Spleen (tissue), 11 donors: Measurements from ENCODE around the gene ERBB4. TPM values are rescaled to one million over a fixed set of nuclear protein-coding genes. Genes with fewer than 3 reads are reported as not detected.

Source experiments
- DNase-seq: peaks from one replicate; pipeline ENCODE4 v3.0.0-alpha.2; 2020
- H3K27ac ChIP-seq, 8 donors: fragments of 200-600 bp; sonication (generic) in 7 of 8; 1 replicate in 4 of 8; 2 replicates in 4 of 8; pipeline versions ENCODE4 v1.5.0 to v1.8.0; 2016 to 2021; ENCODE audit warnings: inconsistent platforms in 4 of 8, mild to moderate bottlenecking in 4 of 8, moderate library complexity in 1 of 8
- H3K27me3 ChIP-seq, 7 donors: fragments of 200-600 bp; sonication (generic) in 6 of 7; replicated peaks in 1 of 7; 1 replicate in 4 of 7; 2 replicates in 3 of 7; pipeline versions ENCODE4 v1.5.0 to v1.8.0; 2016 to 2021; ENCODE audit warnings: inconsistent platforms in 3 of 7, mild to moderate bottlenecking in 1 of 7
- H3K36me3 ChIP-seq, 6 donors: fragments of 200-600 bp; sonication (generic) in 5 of 6; 1 replicate in 4 of 6; 2 replicates in 2 of 6; pipeline versions ENCODE4 v1.5.0 to v1.8.0; 2016 to 2021; ENCODE audit warnings: inconsistent platforms in 2 of 6
- H3K4me1 ChIP-seq, 6 donors: fragments of 200-600 bp; sonication (generic) in 5 of 6; 1 replicate in 3 of 6; 2 replicates in 3 of 6; pipeline versions ENCODE4 v1.5.0 to v1.8.0; 2016 to 2021; ENCODE audit warnings: inconsistent platforms in 3 of 6
- H3K4me3 ChIP-seq, 8 donors: fragments of 200-600 bp; sonication (generic) in 7 of 8; 1 replicate in 4 of 8; 2 replicates in 4 of 8; pipeline versions ENCODE4 v1.5.0 to v1.8.0; 2016 to 2021; ENCODE audit warnings: inconsistent platforms in 4 of 8, mild to moderate bottlenecking in 4 of 8, moderate library complexity in 2 of 8
- H3K9me3 ChIP-seq, 8 donors: fragments of 200-600 bp; sonication (generic) in 7 of 8; 1 replicate in 4 of 8; 2 replicates in 4 of 8; pipeline versions ENCODE4 v1.5.0 to v1.8.0; 2016 to 2021; ENCODE audit warnings: inconsistent platforms in 4 of 8
- POLR2A ChIP-seq, 3 donors: fragments of 450-650 bp; IDR thresholded peaks; one replicate each; pipeline ENCODE4 v1.5.1; 2017; ENCODE audit warnings: antibody characterized with exemption in 3 of 3, mild to moderate bottlenecking in 1 of 3
- POLR2AphosphoS5 ChIP-seq, 3 donors: sonication (generic); formaldehyde crosslinking; IDR thresholded peaks; one replicate each; pipeline ENCODE4 v1.5.1; 2017; ENCODE audit warnings: antibody characterized with exemption in 3 of 3
- WGBS, 5 donors: extraction: QIAGEN DNeasy Blood & Tissue Kit in 3 of 5; methylation state at CpG; one replicate each; pipeline versions ENCODE4 v1.1.5 to v1.1.7; 2013 to 2018; 5-methylcytosine and 5-hydroxymethylcytosine counted together
- intact Hi-C: fragments of 100-400 bp; cut with DNase I; formaldehyde crosslinking; loops from one replicate; pipeline ENCODE4 v1.15.0; 2023; ENCODE audit warnings: low total_unique reads
- polyA plus RNA-seq, 3 donors: library from polyadenylated mRNA; stranded (reverse); fragments of 200-250 nt; gene quantifications; one replicate each; pipeline ENCODE4 v1.2.1, GENCODE V29; 2013
- total RNA-seq, 7 donors: library from RNA; depleted of rRNA in 3 of 7; stranded (reverse); fragments of >200 nt in 3 of 7; fragmentation: NEBNext Ultra II Directional in 4 of 7; extraction: Animal tissue kit (Norgen Biotek cat#: 25700) in 4 of 7; gene quantifications; one replicate each; pipeline versions ENCODE4 v1.1.0 to v1.2.1, GENCODE V29; 2016 to 2021
- TF ChIP-seq, protein P1 (sequence below), 11 experiments: fragments of 200-600 bp in 7 of 11; fragments of 450-650 bp in 4 of 11; sonication (generic) in 4 of 11; IDR thresholded peaks in 8 of 11; conservative IDR thresholded peaks in 3 of 11; 1 replicate in 7 of 11; 2 replicates in 4 of 11; pipeline versions ENCODE4 v1.4.0 to v1.8.0; 2016 to 2021; ENCODE audit warnings: antibody characterized with exemption in 11 of 11, inconsistent platforms in 4 of 11, mild to moderate bottlenecking in 1 of 11
- donor health status: healthy with polysubstance abuse.
- donor health status: DM: no; HTN: no; CAD: no; lungs with moderate emphysema.
- donor health status: DM: no; HTN: no; CAD: no.
- donor health status: Bipolar disorder and iron deficiency.
- donor health status: healthy.
- donor health status: DM: no; HTN: no; CAD: no.
- donor health status: DM: yes; HTN: yes; CAD: no.

ERBB4 gene
- total and polyA plus RNA-seq, 10 donors = under 0.01 to 1.4 (median 0.35) TPM

DNA sequence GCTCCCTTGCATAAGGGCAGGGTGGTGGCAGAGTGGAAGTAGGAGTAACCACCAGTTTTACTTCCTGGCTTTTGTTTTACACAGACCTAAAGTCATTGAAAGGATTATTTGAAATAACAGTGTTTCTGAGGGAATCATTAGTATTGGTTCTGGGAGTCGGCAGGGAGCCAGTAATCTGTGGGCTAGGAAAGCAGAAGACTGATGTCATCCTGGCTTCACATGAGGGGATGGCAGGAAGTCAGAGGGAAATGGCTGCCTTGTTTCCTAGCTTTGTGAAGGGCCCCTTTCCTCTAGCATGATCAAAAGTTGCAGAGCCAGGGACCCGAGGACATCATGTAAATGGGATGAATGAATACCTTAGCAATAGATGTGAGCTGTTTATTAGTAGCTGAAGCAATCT lies 1189.6 kb downstream of the ERBB4 start:
- no peak overlapping the region for H3K27ac ChIP-seq
- no peaks in the 10 kb centered on the region for H3K36me3 ChIP-seq
- no peaks in the 10 kb centered on the region for H3K27me3 ChIP-seq
- H3K4me1 ChIP-seq = no peaks in the 10 kb centered on the region
- no peak overlapping the region for H3K4me3 ChIP-seq
- peaks cover 0 to 17% (median 2%) of the 10 kb centered on the region in 8 donors for H3K9me3 ChIP-seq
- no peak for DNase-seq
- TF ChIP-seq POLR2AphosphoS5 (IDR thresholded peaks at IDR 0.05) (no peak), POLR2A (IDR thresholded peaks at IDR 0.05) (no peak)
- TF ChIP-seq, protein P1, sequence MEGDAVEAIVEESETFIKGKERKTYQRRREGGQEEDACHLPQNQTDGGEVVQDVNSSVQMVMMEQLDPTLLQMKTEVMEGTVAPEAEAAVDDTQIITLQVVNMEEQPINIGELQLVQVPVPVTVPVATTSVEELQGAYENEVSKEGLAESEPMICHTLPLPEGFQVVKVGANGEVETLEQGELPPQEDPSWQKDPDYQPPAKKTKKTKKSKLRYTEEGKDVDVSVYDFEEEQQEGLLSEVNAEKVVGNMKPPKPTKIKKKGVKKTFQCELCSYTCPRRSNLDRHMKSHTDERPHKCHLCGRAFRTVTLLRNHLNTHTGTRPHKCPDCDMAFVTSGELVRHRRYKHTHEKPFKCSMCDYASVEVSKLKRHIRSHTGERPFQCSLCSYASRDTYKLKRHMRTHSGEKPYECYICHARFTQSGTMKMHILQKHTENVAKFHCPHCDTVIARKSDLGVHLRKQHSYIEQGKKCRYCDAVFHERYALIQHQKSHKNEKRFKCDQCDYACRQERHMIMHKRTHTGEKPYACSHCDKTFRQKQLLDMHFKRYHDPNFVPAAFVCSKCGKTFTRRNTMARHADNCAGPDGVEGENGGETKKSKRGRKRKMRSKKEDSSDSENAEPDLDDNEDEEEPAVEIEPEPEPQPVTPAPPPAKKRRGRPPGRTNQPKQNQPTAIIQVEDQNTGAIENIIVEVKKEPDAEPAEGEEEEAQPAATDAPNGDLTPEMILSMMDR (IDR thresholded peaks at IDR 0.05 in 8 of 11, conservative IDR thresholded peaks at IDR 0.05 in 3 of 11) = no peak
- WGBS, 5 donors = 44 to 61% (median 55%) methylated on average over 2 of the region's 2 CpGs
- intact Hi-C loops = no loop called here

DNA sequence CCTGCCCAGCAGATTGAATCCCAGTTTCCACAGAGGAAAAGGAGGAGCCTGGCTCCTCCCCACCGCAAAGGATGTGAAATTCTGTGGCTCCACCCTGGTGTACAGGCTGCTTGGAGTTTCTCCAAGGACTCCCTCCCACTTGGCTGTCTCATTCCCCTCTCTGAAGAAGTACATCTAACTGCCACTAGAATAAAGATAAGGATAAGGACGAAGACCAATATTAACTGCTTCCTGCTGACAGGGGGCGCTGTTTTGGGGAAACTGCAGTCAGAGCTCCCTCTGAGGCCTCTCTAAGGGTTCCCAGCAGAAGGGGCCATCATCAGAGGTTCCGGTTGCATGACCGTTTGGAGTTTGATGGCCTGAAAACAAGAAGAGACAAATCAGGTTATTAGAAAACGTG lies 1191.3 kb downstream of the ERBB4 start:
- H3K9me3 ChIP-seq = peaks cover 0 to 17% (median 2%) of the 10 kb centered on the region in 8 donors
- intact Hi-C loops = no loop called here
- no peaks in the 10 kb centered on the region for H3K36me3 ChIP-seq
- H3K27me3 ChIP-seq = no peaks in the 10 kb centered on the region
- no peak overlapping the region for H3K27ac ChIP-seq
- TF ChIP-seq, protein P1 (IDR thresholded peaks at IDR 0.05 in 8 of 11, conservative IDR thresholded peaks at IDR 0.05 in 3 of 11) = no peak
- no peak for TF ChIP-seq POLR2AphosphoS5 (IDR thresholded peaks at IDR 0.05)
- TF ChIP-seq POLR2A (IDR thresholded peaks at IDR 0.05) = no peak
- WGBS, 5 donors = 71 to 76% (median 73%) methylated on average over 6 of the region's 6 CpGs
- no peak overlapping the region for H3K4me3 ChIP-seq
- DNase-seq = no peak
- H3K4me1 ChIP-seq = no peaks in the 10 kb centered on the region

DNA sequence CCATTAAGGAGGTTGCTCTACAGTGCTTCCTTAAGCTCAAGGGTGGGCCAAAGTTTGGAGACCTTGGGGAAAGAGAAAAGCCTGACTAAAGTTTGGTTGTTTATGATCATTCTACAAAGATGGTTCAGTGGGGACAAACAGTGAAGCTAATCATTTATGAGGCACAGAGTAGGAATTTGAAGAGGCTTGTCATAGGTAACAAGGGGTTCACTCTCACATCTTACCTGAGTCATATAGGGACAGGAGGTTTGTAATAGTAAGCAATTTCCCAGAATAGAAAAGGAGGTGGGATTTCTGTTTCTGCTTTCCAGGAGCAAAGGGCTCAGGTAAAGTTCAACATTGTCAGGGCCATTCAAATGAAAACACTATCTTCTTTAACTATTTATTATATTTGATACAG lies 1194.3 kb downstream of the ERBB4 start:
- no peak for DNase-seq
- H3K36me3 ChIP-seq = no peaks in the 10 kb centered on the region
- no peak overlapping the region for H3K4me3 ChIP-seq
- H3K9me3 ChIP-seq = peaks cover 0 to 17% (median 2%) of the 10 kb centered on the region in 8 donors
- intact Hi-C loops = no loop called here
- TF ChIP-seq, protein P1 (IDR thresholded peaks at IDR 0.05 in 8 of 11, conservative IDR thresholded peaks at IDR 0.05 in 3 of 11) = no peak
- no peak for TF ChIP-seq POLR2AphosphoS5 (IDR thresholded peaks at IDR 0.05)
- TF ChIP-seq POLR2A (IDR thresholded peaks at IDR 0.05) = no peak
- H3K27me3 ChIP-seq = no peaks in the 10 kb centered on the region
- no peak overlapping the region for H3K27ac ChIP-seq
- no peaks in the 10 kb centered on the region for H3K4me1 ChIP-seq

DNA sequence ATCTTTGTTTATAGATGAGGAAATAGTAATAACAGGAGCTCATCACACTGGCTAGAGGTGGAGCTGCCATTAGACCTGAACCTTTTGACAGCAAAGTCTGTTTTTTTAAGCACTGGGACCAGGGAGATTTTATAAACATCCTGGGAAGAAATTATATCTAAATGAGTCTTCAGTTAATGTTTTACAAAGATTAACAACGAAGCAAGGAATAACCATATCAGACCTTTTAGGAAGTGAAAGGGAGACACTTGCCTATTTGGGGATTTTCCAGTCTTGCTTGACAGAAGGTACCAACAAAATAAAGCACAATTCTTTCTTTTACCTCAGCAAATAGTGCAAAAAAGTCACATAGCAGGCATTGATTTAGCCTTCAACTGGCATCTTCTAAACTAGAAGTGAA lies 1205.2 kb downstream of the ERBB4 start:
- Histone ChIP-seq H3K4me1 (no peaks in the 10 kb centered on the region), H3K9me3 (no peaks in the 10 kb centered on the region), H3K36me3 (no peaks in the 10 kb centered on the region), H3K4me3 (no peak overlapping the region), H3K27ac (no peak overlapping the region), H3K27me3 (no peaks in the 10 kb centered on the region)
- WGBS, 5 donors = 38 to 60% (median 45%) methylated on average over 1 of the region's 1 CpG
- no peak for TF ChIP-seq POLR2A (IDR thresholded peaks at IDR 0.05)
- no peak for TF ChIP-seq POLR2AphosphoS5 (IDR thresholded peaks at IDR 0.05)
- TF ChIP-seq, protein P1 (IDR thresholded peaks at IDR 0.05 in 8 of 11, conservative IDR thresholded peaks at IDR 0.05 in 3 of 11) = no peak
- no peak for DNase-seq
- intact Hi-C loops = no loop called here
